ENCODE data around the gene PRKCA.

Gene PRKCA

DNA sequence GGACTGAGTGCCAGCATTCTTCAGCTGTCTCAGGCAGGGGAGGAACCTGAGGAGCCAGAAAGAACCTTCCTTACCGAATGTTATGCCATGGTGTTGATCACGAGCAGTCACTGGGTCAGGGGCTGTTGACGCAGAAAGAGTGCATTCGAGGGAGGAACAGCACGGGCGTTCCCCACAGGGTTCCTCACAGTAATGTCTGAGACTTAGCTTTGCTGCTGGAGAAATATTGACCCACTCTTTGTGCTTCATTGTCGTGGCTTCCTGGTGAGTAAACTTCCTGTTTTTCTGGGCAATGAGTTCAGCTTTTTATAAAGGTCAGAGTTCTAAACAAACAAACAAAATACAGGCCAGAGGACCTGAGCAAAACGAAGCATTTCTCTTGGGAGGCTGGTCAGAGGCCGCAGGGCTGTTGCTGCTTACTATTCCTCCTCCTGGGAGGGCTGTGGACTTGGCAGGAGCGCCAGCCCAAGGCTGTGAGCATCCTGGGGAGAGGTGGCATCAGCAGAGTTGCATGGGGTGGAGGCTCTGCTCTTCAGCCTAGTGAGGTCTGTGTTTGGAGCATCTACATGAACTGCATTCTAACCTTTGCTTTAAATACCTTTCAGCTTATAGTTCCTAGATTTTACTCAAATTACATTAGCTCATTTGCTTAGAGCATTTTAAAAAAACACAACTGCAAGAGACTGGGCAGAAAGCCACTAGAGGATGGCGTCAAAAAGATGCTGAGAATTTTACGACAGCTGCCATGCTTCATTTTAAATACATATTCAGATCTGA is 389.4 kb downstream of the PRKCA start:
- H3K27me3 ChIP-seq (replicated peaks) = no peaks in the 10 kb centered on the region
- TF ChIP-seq, protein P1, sequence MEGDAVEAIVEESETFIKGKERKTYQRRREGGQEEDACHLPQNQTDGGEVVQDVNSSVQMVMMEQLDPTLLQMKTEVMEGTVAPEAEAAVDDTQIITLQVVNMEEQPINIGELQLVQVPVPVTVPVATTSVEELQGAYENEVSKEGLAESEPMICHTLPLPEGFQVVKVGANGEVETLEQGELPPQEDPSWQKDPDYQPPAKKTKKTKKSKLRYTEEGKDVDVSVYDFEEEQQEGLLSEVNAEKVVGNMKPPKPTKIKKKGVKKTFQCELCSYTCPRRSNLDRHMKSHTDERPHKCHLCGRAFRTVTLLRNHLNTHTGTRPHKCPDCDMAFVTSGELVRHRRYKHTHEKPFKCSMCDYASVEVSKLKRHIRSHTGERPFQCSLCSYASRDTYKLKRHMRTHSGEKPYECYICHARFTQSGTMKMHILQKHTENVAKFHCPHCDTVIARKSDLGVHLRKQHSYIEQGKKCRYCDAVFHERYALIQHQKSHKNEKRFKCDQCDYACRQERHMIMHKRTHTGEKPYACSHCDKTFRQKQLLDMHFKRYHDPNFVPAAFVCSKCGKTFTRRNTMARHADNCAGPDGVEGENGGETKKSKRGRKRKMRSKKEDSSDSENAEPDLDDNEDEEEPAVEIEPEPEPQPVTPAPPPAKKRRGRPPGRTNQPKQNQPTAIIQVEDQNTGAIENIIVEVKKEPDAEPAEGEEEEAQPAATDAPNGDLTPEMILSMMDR (IDR thresholded peaks at IDR 0.05; ENCODE audit: low read depth, low read length, missing control alignments) = no peak
- peaks cover 2% of the 10 kb centered on the region for H3K36me3 ChIP-seq (replicated peaks)
- in situ Hi-C loops (cut with HindIII; ENCODE audit: low pct_ligation_motif_present, low sequenced_read_pairs) = no loop called here
- no peak overlapping the region for H3K4me3 ChIP-seq (ENCODE audit: low read depth, low read length)
- DNase-seq = peak; percentile 62
- peak overlapping the region; percentile 11 for H3K27ac ChIP-seq

GRCh38 chr17:66692421-66692690 is 389.9 kb downstream of the PRKCA start:
- in situ Hi-C loops (cut with HindIII; ENCODE audit: low pct_ligation_motif_present, low sequenced_read_pairs) = no loop called here
- no peak for DNase-seq
- no peak overlapping the region for H3K27ac ChIP-seq
- H3K36me3 ChIP-seq (replicated peaks) = peaks cover 2% of the 10 kb centered on the region
- no peak overlapping the region for H3K4me3 ChIP-seq (ENCODE audit: low read depth, low read length)
- TF ChIP-seq, protein P1 (IDR thresholded peaks at IDR 0.05; ENCODE audit: low read depth, low read length, missing control alignments) = no peak
- H3K27me3 ChIP-seq (replicated peaks) = no peaks in the 10 kb centered on the region

DNA sequence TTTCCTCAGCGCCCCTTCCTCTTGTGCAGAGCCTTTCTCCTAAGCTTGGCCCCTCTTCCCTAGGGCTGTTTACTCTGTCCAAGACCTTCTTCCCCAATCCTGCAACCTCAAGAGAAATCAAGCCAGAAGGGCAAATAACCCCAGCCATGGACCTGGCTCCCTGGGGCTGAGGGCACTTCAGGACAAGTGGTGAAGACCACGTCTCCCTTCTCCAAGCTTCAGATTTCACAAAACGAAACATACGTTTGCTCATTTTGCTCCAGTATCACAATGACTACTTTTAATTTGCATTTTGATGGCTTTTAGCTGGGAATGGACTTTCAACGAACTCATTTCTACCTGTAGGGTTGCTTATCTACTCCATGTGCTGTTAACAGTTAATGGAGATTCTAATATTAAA is 392.7 kb downstream of the PRKCA start:
- H3K4me3 ChIP-seq (ENCODE audit: low read depth, low read length) = no peak overlapping the region
- in situ Hi-C loops (cut with HindIII; ENCODE audit: low pct_ligation_motif_present, low sequenced_read_pairs) = no loop called here

GRCh38 chr17:66698270-66698669 is 395.9 kb downstream of the PRKCA start:
- H3K36me3 ChIP-seq (replicated peaks) = peaks cover 4% of the 10 kb centered on the region
- TF ChIP-seq, protein P1 (IDR thresholded peaks at IDR 0.05; ENCODE audit: low read depth, low read length, missing control alignments) = no peak
- DNase-seq = no peak
- H3K4me3 ChIP-seq (ENCODE audit: low read depth, low read length) = no peak overlapping the region
- in situ Hi-C loops (cut with HindIII; ENCODE audit: low pct_ligation_motif_present, low sequenced_read_pairs) = no loop called here
- H3K27me3 ChIP-seq (replicated peaks) = no peaks in the 10 kb centered on the region
- no peak overlapping the region for H3K27ac ChIP-seq

More for the DNA sequence above, 392.7 kb downstream of the PRKCA start:
- Histone ChIP-seq H3K27ac (no peak overlapping the region), H3K36me3 (replicated peaks) (peaks cover 4% of the 10 kb centered on the region), H3K27me3 (replicated peaks) (no peaks in the 10 kb centered on the region)
- no peak for DNase-seq
- TF ChIP-seq, protein P1 (IDR thresholded peaks at IDR 0.05; ENCODE audit: low read depth, low read length, missing control alignments) = no peak

DNA sequence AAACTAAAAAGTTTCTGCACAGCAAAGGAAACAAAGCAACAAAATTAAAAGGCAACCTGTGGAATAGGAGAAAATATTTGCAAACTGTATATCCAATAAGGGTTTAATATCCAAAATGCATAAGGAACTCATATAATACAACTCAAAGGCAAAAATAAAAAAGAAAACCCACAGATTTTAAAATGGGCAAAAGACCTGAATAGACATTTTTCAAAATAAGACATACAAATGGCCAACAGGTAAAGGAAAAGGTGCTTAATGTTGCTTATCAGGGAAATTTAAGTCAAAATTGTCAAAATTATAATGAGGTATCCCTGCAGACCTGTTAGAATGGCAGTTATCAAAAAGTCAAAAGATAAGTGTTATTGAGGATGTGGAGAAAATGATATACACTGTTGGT is 399.0 kb downstream of the PRKCA start:
- Histone ChIP-seq H3K27ac (no peak overlapping the region), H3K36me3 (replicated peaks) (peaks cover 4% of the 10 kb centered on the region), H3K4me3 (ENCODE audit: low read depth, low read length) (no peak overlapping the region), H3K27me3 (replicated peaks) (no peaks in the 10 kb centered on the region)
- in situ Hi-C loops (cut with HindIII; ENCODE audit: low pct_ligation_motif_present, low sequenced_read_pairs) = loop anchor here (25.0 kb wide), 1 partner anchor 211 kb away; no protein-coding TSS in a partner anchor
- TF ChIP-seq, protein P1 (IDR thresholded peaks at IDR 0.05; ENCODE audit: low read depth, low read length, missing control alignments) = no peak
- DNase-seq = no peak

Measured in brain microvascular endothelial cell (primary cell).